ENCODE data around the gene SLC25A13.

Gene SLC25A13

GRCh38 chr7:96182424-96183158 is 139.3 kb downstream of the SLC25A13 start:
- DNase-seq (ENCODE audit: insufficient read length, low spot score): no peak
- TF ChIP-seq CTCF (IDR thresholded peaks at IDR 0.05; ENCODE audit: insufficient read depth, missing control alignments): no peak
- no peak for FAIRE-seq

- DNase-seq (ENCODE audit: insufficient read length, low spot score) (no peak), FAIRE-seq (no peak)
- TF ChIP-seq CTCF (IDR thresholded peaks at IDR 0.05; ENCODE audit: insufficient read depth, missing control alignments): no peak
Measured at GRCh38 chr7:96181174-96181573, 140.7 kb downstream of the SLC25A13 start.

DNA sequence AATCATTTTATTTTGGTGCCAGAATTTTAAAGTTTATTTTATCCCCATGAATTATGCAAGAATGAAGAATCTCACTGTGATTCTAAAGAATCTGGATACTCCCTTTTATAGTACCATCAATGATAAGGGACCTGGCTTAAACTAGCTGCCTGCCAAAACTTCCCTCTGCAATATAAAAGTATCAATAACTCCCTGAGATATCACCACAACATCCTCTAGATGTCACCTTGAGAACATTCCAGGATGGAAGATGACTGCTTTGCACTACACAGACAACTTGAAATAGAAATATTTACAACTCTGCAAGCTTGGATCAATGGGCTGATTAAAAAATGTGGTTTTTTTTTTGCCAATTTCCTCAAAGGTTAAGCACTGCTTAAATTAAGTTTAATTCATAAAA is 142.1 kb downstream of the SLC25A13 start:
- DNase-seq (ENCODE audit: insufficient read length, low spot score) (no peak), FAIRE-seq (no peak)
- TF ChIP-seq CTCF (IDR thresholded peaks at IDR 0.05; ENCODE audit: insufficient read depth, missing control alignments): peak; percentile 18

GRCh38 chr7:96179341-96179740 is 142.6 kb downstream of the SLC25A13 start:
- no peak for FAIRE-seq
- no peak for DNase-seq (ENCODE audit: insufficient read length, low spot score)
- TF ChIP-seq CTCF (IDR thresholded peaks at IDR 0.05; ENCODE audit: insufficient read depth, missing control alignments): no peak

GRCh38 chr7:96178581-96178980 is 143.3 kb downstream of the SLC25A13 start:
- FAIRE-seq (no peak), DNase-seq (ENCODE audit: insufficient read length, low spot score) (no peak)
- no peak for TF ChIP-seq CTCF (IDR thresholded peaks at IDR 0.05; ENCODE audit: insufficient read depth, missing control alignments)

- TF ChIP-seq CTCF (IDR thresholded peaks at IDR 0.05; ENCODE audit: insufficient read depth, missing control alignments): no peak
- FAIRE-seq: no peak
- no peak for DNase-seq (ENCODE audit: insufficient read length, low spot score)
Measured at GRCh38 chr7:96177353-96177752, 144.5 kb downstream of the SLC25A13 start.

DNA sequence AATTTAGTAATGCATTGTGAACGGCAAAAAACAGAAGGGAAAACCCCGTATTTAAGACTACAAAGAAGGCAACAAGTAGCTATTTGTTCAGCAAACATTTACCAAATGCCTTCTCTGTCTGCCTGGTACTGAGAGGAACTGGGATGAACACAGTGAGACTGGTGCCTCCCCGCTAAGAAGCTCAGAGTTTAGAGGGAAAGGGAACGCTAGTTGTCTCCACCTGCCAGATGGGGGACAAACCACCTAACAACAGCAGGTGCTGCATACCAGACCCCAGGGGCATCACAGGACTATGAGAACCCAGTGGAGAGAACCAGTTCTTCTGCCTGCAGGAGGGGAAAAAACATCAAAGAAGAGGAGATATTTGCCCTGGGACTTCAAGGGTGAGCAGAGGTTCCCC is 147.1 kb downstream of the SLC25A13 start:
- no peak for TF ChIP-seq CTCF (IDR thresholded peaks at IDR 0.05; ENCODE audit: insufficient read depth, missing control alignments)
- no peak for DNase-seq (ENCODE audit: insufficient read length, low spot score)
- no peak for FAIRE-seq

Data from D721Med (cell line).